Activated T-cell treated with anti-CD3 and anti-CD28 coated beads, Interleukin-2, amount 50 U/mL, for 4 hours (primary cell): Measurements from ENCODE around the gene SEMA4D. TPM values are rescaled to one million over a fixed set of nuclear protein-coding genes. Genes with fewer than 3 reads are reported as not detected.

Experiments used
- ATAC-seq, 2 donors: fragments of 200-7000 bp; cut with Tn5 transposase; one replicate each; pipeline ENCODE4 v1.10.0; 2021
- DNase-seq: peaks from one replicate; pipeline ENCODE4 v3.0.0-alpha.2; 2020
- H3K27me3 Mint-ChIP-seq: one replicate; pipeline ENCODE4 v1.8.0; 2021; ENCODE audit warnings: low read depth, mixed read lengths
- H3K36me3 Mint-ChIP-seq: one replicate; pipeline ENCODE4 v1.8.0; 2022; ENCODE audit warnings: mixed read lengths; ENCODE audit not compliant: insufficient read depth
- H3K4me1 Mint-ChIP-seq: one replicate; pipeline ENCODE4 v1.8.0; 2021; ENCODE audit warnings: low read depth, mixed read lengths
- H3K4me3 Mint-ChIP-seq: one replicate; pipeline ENCODE4 v1.8.0; 2021; ENCODE audit warnings: mild to moderate bottlenecking, moderate library complexity, mixed read lengths
- H3K9me3 Mint-ChIP-seq: one replicate; pipeline ENCODE4 v1.8.0; 2021; ENCODE audit warnings: mixed read lengths
- total RNA-seq, 3 donors: library from RNA; stranded (reverse); gene quantifications; one replicate each; pipeline ENCODE4 v1.2.1, GENCODE V29; 2021

SEMA4D gene
- total RNA-seq, 3 donors from 2014 or later, result 248 to 348 (median 344) TPM

DNA sequence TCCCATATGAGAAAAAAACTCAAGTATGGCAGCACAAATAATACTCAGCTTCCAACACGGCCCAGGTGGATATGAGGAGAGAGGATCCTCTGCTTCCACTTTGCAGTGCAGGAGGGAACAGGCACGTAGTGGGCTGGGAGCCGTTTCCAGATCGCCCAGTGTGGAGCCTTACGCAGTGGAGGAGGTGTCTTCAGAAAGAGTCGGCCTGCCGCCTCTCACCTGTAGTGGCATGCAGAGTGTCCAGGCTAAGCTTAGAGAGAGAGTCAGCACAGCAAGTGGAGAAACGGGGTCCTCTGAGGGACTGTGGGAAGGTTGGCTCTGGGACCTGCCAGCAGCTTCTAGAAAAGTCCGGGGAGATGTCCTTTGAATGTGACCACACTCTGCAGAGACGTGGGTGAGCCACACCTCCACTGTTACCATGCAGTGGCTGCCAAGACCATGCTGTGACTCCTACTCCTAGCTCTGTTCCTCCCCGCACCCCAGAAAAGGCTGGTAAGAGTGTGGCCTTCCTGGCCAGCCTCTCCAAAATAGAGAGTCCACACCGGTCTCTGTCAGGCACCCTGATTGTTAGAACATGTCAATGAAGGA, 3.5 kb upstream of the SEMA4D start:
- DNase-seq, result no peak
- no peaks in the 10 kb centered on the region for H3K27me3 Mint-ChIP-seq
- H3K4me1 Mint-ChIP-seq, result peaks cover 74% of the 10 kb centered on the region
- no peak for ATAC-seq
- H3K4me3 Mint-ChIP-seq, result no peak overlapping the region
- no peaks in the 10 kb centered on the region for H3K9me3 Mint-ChIP-seq
- H3K36me3 Mint-ChIP-seq, result no peaks in the 10 kb centered on the region

DNA sequence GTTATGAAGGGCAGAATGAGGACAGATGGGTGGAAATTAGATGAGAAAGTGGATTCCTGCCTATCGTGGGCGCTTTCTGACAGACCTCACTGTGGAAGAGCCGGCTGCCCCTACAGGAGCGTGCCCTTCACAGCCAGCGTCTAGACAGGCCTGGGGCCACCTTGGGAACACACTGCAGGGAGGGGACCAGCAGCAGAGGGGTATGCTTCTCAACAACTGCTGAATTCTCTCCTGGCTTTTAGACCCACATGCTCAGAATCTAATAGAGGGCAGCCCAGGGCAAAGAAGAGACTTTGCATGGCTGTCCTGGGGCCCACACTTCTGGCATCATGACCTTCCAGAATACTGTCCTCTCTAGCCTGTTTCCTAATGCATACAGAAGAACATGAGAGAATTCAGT, 2.1 kb upstream of the SEMA4D start:
- Mint-ChIP-seq H3K4me1 (peaks cover 80% of the 10 kb centered on the region), H3K36me3 (no peaks in the 10 kb centered on the region), H3K9me3 (no peaks in the 10 kb centered on the region), H3K27me3 (no peaks in the 10 kb centered on the region), H3K4me3 (no peak overlapping the region)
- DNase-seq (no peak), ATAC-seq (no peak)

DNA sequence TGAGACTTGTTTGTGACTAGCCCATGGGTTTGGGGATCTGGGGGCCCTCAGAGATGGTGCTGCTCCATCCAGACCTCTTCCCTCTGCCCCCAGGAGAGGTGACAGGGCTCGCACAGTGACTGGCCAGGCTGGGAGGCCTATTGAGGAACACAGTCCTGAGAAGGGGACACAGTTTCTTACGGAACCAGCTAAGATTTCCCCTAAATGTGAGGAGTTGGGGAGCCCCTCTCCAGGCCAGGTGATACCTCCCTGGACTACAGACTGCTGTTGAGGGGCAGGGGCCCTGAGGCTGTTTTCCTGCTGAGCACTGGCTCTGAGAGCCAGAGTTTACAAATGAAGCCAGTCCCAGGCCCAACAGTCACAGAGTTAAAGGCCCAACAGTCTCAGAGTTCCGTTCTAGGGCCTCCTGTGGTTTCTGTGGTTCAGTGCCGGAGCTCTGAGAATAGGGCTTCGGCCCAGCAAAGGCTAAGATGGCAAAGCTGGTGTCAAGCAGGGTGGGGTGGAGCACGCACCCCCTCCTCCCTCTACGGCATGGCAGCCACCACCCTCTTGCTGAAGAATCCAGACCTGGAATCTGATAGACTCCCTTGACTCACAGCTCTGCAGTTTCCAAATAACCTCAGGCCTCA, 1.1 kb upstream of the SEMA4D start:
- Mint-ChIP-seq H3K36me3 (no peaks in the 10 kb centered on the region), H3K9me3 (no peaks in the 10 kb centered on the region), H3K27me3 (no peaks in the 10 kb centered on the region), H3K4me1 (peaks cover 87% of the 10 kb centered on the region), H3K4me3 (peak overlapping the region; percentile 89)
- ATAC-seq (peak in 1 of 2 donors; percentile 16), DNase-seq (no peak)

DNA sequence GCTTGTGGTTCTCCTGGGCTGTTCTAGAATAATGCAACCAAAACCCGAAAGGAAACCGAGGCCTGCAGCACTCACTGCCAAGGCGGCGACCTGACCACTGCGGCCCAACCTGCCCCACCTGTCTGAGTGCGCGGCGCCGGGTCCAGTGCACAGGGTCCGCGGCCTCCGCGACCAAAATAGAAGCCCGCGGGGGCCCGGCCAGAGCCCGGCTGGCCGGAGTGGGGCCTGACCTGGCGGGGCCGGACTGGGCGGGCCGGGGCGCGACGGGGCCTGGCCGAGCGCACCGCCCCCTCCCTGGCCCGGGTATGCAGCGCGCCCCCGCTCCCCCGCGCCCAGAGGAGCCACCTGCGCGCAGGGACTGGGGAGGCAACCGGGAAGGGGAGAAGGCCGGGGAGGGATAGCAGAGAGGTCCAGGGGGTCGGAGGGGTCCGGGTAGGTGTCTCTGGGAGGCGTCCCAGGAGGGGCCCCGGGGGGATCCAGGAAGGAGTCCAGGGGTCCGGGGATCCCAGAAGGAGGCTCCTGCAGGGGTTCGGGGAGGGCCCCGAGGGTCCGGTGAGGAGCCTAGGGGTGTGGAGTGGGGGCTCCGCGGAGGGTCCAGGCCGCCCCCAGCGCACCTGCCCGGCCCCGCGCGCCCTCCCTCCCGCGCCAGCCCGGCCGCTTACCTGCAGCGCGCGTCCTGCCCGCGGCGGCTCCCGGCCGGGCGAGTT, 503 bp downstream of the SEMA4D start:
- Mint-ChIP-seq H3K4me1 (peaks cover 87% of the 10 kb centered on the region), H3K9me3 (no peaks in the 10 kb centered on the region), H3K27me3 (no peaks in the 10 kb centered on the region), H3K4me3 (peak overlapping the region; percentile 96), H3K36me3 (peaks cover 2% of the 10 kb centered on the region)
- peak; percentile 14 to 31 for ATAC-seq
- no peak for DNase-seq

- peaks cover 6% of the 10 kb centered on the region for H3K36me3 Mint-ChIP-seq
- H3K27me3 Mint-ChIP-seq, result no peaks in the 10 kb centered on the region
- peaks cover 87% of the 10 kb centered on the region for H3K4me1 Mint-ChIP-seq
- no peak for DNase-seq
- no peaks in the 10 kb centered on the region for H3K9me3 Mint-ChIP-seq
- ATAC-seq, result peak; percentile 16 to 30
- peak overlapping the region; percentile 96 for H3K4me3 Mint-ChIP-seq
Observed at GRCh38 chr9:89496645-89497256, 1.2 kb downstream of the SEMA4D start.

GRCh38 chr9:89495824-89496560, 1.9 kb downstream of the SEMA4D start:
- Mint-ChIP-seq H3K27me3 (no peaks in the 10 kb centered on the region), H3K4me1 (peaks cover 87% of the 10 kb centered on the region), H3K4me3 (peak overlapping the region; percentile 96), H3K36me3 (peaks cover 6% of the 10 kb centered on the region), H3K9me3 (no peaks in the 10 kb centered on the region)
- DNase-seq (no peak), ATAC-seq (no peak)

DNA sequence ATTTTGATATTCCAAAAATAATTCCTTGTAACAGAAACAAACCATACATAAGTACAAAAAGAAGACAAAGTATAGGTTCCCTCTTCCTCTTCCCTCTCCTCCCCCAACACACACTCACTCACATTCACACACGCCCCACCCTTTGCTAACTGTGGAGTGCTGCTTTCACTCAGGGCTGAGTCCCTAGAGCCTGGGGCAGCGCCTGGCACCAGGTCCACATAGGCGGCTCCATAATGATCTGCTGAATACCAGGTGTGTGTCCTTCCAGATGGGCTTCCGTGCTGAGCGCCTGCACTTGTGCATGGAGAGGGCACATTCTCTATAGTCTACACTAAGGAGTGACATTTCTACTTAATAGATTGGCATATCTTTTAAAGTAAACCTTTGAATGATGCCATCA, 3.7 kb downstream of the SEMA4D start:
- no peaks in the 10 kb centered on the region for H3K27me3 Mint-ChIP-seq
- peak overlapping the region; percentile 96 for H3K4me3 Mint-ChIP-seq
- H3K9me3 Mint-ChIP-seq, result no peaks in the 10 kb centered on the region
- ATAC-seq, result no peak
- peaks cover 11% of the 10 kb centered on the region for H3K36me3 Mint-ChIP-seq
- H3K4me1 Mint-ChIP-seq, result peaks cover 89% of the 10 kb centered on the region
- no peak for DNase-seq

GRCh38 chr9:89493671-89494070, 4.2 kb downstream of the SEMA4D start:
- Mint-ChIP-seq H3K4me1 (peaks cover 89% of the 10 kb centered on the region), H3K4me3 (peak overlapping the region; percentile 96), H3K27me3 (no peaks in the 10 kb centered on the region), H3K36me3 (peaks cover 15% of the 10 kb centered on the region), H3K9me3 (no peaks in the 10 kb centered on the region)
- no peak for ATAC-seq
- DNase-seq, result no peak

- Mint-ChIP-seq H3K4me1 (peaks cover 88% of the 10 kb centered on the region), H3K27me3 (no peaks in the 10 kb centered on the region), H3K36me3 (peaks cover 17% of the 10 kb centered on the region), H3K9me3 (no peaks in the 10 kb centered on the region), H3K4me3 (peak overlapping the region; percentile 96)
- DNase-seq, result no peak
- ATAC-seq, result no peak
Observed at GRCh38 chr9:89493181-89493580, 4.7 kb downstream of the SEMA4D start.

DNA sequence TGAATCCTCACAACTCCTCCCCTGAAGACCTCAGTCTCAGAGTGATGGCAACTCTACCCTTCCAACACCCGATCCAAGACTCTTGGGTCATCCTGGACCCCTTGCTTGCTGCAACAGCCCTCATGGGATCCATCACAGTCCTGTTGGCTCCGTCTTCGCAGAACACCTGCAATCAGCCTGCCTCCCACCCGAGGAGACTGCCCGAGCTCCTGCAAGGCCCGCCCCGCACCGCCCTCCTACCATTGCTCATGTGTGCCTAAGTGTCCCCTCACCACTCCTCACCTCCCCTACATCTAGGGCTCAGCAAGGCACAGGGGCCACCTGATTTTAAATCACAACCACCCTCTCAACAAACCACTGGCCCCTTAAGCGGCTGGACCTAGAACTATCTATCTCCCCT, 5.3 kb downstream of the SEMA4D start:
- DNase-seq (no peak), ATAC-seq (no peak)
- Mint-ChIP-seq H3K36me3 (peaks cover 23% of the 10 kb centered on the region), H3K27me3 (no peaks in the 10 kb centered on the region), H3K4me3 (peak overlapping the region; percentile 96), H3K9me3 (peaks cover 4% of the 10 kb centered on the region), H3K4me1 (peaks cover 92% of the 10 kb centered on the region)

GRCh38 chr9:89491694-89492093, 6.2 kb downstream of the SEMA4D start:
- DNase-seq, result no peak
- Mint-ChIP-seq H3K36me3 (peaks cover 23% of the 10 kb centered on the region), H3K4me3 (peak overlapping the region; percentile 96), H3K27me3 (no peaks in the 10 kb centered on the region), H3K4me1 (peaks cover 96% of the 10 kb centered on the region), H3K9me3 (peaks cover 4% of the 10 kb centered on the region)
- peak; percentile 28 to 42 for ATAC-seq

DNA sequence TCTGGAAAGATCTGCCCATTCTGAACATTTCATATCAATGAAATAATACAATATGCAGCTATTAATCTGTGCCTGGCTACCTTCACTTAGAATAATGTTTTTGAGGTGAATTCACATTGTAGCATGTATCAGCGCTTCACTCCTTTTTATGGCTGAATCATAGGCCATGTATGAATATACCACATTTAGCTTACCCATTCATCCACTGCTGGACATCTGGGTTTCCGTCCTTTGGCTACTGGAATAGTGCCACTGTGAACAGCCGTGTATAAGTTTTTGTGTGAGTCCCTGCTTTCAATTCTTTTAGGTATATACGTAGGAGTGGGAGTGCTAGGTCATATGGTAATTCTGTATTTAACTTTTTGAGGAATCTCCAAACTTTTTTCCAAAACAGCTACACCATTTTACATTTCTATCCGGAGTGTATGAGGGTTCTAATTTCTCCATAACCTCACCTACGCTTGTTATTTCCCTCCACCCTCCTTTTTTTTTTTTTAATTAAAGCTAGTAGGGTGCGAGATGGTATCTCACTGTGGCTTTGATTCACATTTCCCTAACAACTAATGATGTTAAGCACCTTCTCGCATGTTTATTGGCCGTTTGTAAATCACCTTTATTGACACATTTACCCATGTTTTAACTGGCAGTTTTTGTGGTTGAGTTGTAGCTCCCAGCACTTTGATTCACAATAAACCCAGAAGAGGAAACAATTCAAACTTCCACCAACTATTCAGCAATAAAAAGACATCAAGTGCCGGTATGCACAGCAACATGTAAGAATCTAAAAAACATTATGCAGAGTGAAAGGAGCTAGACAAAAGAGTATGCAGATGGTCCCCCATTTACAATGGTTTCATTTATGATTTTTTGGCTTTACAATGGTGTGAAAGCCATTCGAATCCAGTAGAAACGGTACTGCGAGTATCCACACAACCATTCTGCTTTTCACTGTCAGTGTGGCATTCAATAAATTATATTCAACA, 8.1 kb downstream of the SEMA4D start:
- Mint-ChIP-seq H3K27me3 (no peaks in the 10 kb centered on the region), H3K9me3 (peaks cover 8% of the 10 kb centered on the region), H3K36me3 (peaks cover 28% of the 10 kb centered on the region), H3K4me3 (peak overlapping the region; percentile 72), H3K4me1 (peaks cover 97% of the 10 kb centered on the region)
- ATAC-seq (peak; percentile 53 to 56), DNase-seq (no peak)

DNA sequence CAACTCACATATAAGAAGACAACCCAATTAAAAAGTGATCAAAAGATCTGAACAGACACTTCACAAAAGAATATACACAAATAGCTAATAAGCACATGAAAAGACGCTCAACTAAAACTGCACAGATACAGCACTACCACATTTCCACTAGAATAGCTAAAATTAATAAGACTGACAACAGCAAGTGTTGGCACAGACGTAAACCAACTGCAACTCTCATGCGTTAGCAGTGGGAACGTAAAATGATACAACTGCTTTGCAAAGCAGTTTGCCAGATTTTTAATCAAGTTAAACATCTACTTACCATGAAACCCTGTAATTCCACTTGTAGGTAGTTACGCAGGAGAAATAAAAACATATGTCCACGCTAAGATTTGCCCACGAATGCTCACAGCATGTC, 9.0 kb downstream of the SEMA4D start:
- Mint-ChIP-seq H3K9me3 (peaks cover 8% of the 10 kb centered on the region), H3K27me3 (no peaks in the 10 kb centered on the region), H3K4me3 (peak overlapping the region; percentile 0), H3K36me3 (peaks cover 33% of the 10 kb centered on the region), H3K4me1 (peaks cover 97% of the 10 kb centered on the region)
- ATAC-seq (no peak), DNase-seq (no peak)
